ENCODE results near the gene SART1. TPM values are rescaled to one million over a fixed set of nuclear protein-coding genes. Genes with fewer than 3 reads are reported as not detected.
"Not testable (repeated sequence)": the region's sequence is repeated elsewhere in the genome, so short reads cannot be mapped to it uniquely, and the experiment has no call there.

The SART1 gene
- total and polyA plus RNA-seq, 2 donors (not counting 1 experiment from before 2014, with no cell fraction given) = 17.4 to 43.3 TPM

DNA sequence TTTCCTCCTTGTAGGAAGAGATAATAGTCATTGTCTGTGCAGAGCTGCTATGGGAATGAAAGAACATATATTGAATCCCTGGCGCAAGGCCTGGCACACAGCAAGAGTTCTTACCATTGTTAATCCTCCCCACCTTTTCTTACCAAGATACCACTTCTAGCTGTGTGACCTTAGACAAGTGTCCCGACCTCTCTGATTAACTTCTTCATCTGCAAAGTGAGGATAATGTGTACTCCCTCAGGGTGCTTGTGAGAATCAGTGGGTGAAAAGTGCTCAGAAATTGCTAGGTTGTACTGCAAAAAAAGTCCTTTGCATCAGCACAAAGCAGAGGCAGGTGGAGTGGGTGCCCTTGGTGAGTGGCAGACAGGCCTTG, 46.5 kb downstream of the SART1 start:
- no peak overlapping the region for H3K27ac ChIP-seq (ENCODE audit: insufficient read depth, low read length)
- TF ChIP-seq, protein P1, sequence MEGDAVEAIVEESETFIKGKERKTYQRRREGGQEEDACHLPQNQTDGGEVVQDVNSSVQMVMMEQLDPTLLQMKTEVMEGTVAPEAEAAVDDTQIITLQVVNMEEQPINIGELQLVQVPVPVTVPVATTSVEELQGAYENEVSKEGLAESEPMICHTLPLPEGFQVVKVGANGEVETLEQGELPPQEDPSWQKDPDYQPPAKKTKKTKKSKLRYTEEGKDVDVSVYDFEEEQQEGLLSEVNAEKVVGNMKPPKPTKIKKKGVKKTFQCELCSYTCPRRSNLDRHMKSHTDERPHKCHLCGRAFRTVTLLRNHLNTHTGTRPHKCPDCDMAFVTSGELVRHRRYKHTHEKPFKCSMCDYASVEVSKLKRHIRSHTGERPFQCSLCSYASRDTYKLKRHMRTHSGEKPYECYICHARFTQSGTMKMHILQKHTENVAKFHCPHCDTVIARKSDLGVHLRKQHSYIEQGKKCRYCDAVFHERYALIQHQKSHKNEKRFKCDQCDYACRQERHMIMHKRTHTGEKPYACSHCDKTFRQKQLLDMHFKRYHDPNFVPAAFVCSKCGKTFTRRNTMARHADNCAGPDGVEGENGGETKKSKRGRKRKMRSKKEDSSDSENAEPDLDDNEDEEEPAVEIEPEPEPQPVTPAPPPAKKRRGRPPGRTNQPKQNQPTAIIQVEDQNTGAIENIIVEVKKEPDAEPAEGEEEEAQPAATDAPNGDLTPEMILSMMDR (conservative IDR thresholded peaks at IDR 0.05 in 1 of 2, IDR thresholded peaks at IDR 0.05 in 1 of 2; ENCODE audit: low read depth in 1 of 2, low read length in 2 of 2) = no peak
- TF ChIP-seq EZH2 (IDR thresholded peaks at IDR 0.05; ENCODE audit: low read length, missing control alignments) = no peak

DNA sequence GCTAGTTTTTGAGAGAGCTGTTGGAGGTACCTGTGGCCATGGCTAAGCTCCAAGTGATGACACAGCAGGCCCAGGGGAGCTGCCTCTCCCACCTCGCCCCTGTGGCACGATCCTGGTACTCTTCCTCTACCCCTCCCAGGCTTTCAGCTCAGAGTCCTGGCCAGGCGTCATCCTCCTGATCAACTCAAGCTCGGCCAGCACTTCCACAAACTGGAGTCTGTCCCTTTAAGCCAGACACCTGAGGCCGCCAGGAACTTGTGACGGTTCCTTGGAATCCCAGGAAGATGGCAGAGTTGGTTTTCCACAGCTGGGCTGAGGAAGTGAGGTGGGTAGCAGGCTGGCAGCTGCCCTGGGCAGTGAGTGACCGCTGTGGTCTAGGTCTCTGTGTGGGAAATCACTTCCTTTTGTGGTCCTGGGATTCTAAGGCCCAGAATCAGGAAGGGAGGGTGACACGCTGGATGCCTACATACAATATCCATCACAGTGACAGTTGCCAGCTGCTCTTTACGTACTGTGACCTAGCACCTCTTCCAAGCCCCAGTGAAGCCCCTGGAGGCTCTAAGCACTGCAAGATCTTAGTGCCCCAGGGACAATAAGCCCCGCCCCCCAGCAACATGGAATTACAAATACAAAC, 47.1 kb downstream of the SART1 start:
- no peak for DNase-seq (ENCODE audit: low read depth in 2 of 2)
- peaks cover 7% of the 10 kb centered on the region for H3K27me3 ChIP-seq (ENCODE audit: control insufficient read depth, insufficient read depth, low read length)
- H3K4me1 ChIP-seq (ENCODE audit: control insufficient read depth, extremely low read depth, insufficient read depth, low read length) = no peaks in the 10 kb centered on the region
- TF ChIP-seq EZH2 (IDR thresholded peaks at IDR 0.05; ENCODE audit: low read length, missing control alignments) = no peak
- TF ChIP-seq, protein P1 (conservative IDR thresholded peaks at IDR 0.05 in 1 of 2, IDR thresholded peaks at IDR 0.05 in 1 of 2; ENCODE audit: low read depth in 1 of 2, low read length in 2 of 2) = no peak
- no peak overlapping the region for H3K9ac ChIP-seq (ENCODE audit: insufficient read depth, low read length)
- H4K20me1 ChIP-seq (ENCODE audit: control insufficient read depth, extremely low read depth, insufficient read depth, low read length) = no peaks in the 10 kb centered on the region
- H3K27ac ChIP-seq (ENCODE audit: insufficient read depth, low read length) = no peak overlapping the region
- no peak overlapping the region for H2AFZ ChIP-seq (ENCODE audit: low read length)
- H3K36me3 ChIP-seq (ENCODE audit: control insufficient read depth, insufficient read depth, low read length) = peaks cover 8% of the 10 kb centered on the region
- H3K4me2 ChIP-seq (ENCODE audit: extremely low read depth, insufficient read depth, low read length) = no peak overlapping the region
- H3K79me2 ChIP-seq (ENCODE audit: control insufficient read depth, insufficient read depth, low read length) = peaks cover 5% of the 10 kb centered on the region
- no peak overlapping the region for H3K4me3 ChIP-seq (replicated peaks in 1 of 4; ENCODE audit: control extremely low read depth in 1 of 4, insufficient read depth in 1 of 4, low read depth in 3 of 4, low read length in 4 of 4)
- H3K9me3 ChIP-seq (ENCODE audit: control insufficient read depth, insufficient read depth, low read depth, low read length) = no peaks in the 10 kb centered on the region

More for the DNA sequence above, 46.5 kb downstream of the SART1 start:
- no peaks in the 10 kb centered on the region for H3K9me3 ChIP-seq (ENCODE audit: control insufficient read depth, insufficient read depth, low read depth, low read length)
- DNase-seq (ENCODE audit: low read depth in 2 of 2) = no peak
- no peaks in the 10 kb centered on the region for H4K20me1 ChIP-seq (ENCODE audit: control insufficient read depth, extremely low read depth, insufficient read depth, low read length)
- no peak overlapping the region for H2AFZ ChIP-seq (ENCODE audit: low read length)
- peaks cover 7% of the 10 kb centered on the region for H3K27me3 ChIP-seq (ENCODE audit: control insufficient read depth, insufficient read depth, low read length)
- H3K9ac ChIP-seq (ENCODE audit: insufficient read depth, low read length) = no peak overlapping the region
- no peak overlapping the region for H3K4me2 ChIP-seq (ENCODE audit: extremely low read depth, insufficient read depth, low read length)
- peaks cover 1% of the 10 kb centered on the region for H3K4me1 ChIP-seq (ENCODE audit: control insufficient read depth, extremely low read depth, insufficient read depth, low read length)
- H3K79me2 ChIP-seq (ENCODE audit: control insufficient read depth, insufficient read depth, low read length) = peaks cover 10% of the 10 kb centered on the region
- H3K36me3 ChIP-seq (ENCODE audit: control insufficient read depth, insufficient read depth, low read length) = peaks cover 8% of the 10 kb centered on the region
- no peak overlapping the region for H3K4me3 ChIP-seq (replicated peaks in 1 of 4; ENCODE audit: control extremely low read depth in 1 of 4, insufficient read depth in 1 of 4, low read depth in 3 of 4, low read length in 4 of 4)

DNA sequence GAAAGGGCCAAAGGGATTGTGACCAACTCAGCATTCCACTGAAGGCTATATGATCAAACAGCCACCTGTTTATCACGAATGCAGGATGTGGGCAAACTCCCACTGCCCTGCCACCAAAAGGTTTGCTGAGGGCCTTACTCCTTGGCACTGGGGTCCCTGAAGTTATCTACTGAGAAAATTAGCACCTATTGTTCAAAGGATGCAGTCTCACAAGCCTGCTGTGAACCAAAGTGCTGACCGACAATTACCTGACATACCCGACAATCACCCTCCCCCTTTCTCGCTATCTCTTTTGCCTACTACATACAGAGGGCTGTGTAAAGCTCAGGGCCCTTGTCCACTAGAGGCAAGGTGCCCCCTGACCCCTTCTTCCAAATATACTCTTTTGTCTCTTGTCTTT, 48.5 kb downstream of the SART1 start:
- H2AFZ ChIP-seq (ENCODE audit: low read length); H3K4me2 ChIP-seq (ENCODE audit: extremely low read depth, insufficient read depth, low read length); H3K9ac ChIP-seq (ENCODE audit: insufficient read depth, low read length); DNase-seq (ENCODE audit: low read depth in 2 of 2); H3K27me3 ChIP-seq (ENCODE audit: control insufficient read depth, insufficient read depth, low read length); H3K36me3 ChIP-seq (ENCODE audit: control insufficient read depth, insufficient read depth, low read length); H4K20me1 ChIP-seq (ENCODE audit: control insufficient read depth, extremely low read depth, insufficient read depth, low read length); H3K4me3 ChIP-seq (replicated peaks in 1 of 4; ENCODE audit: control extremely low read depth in 1 of 4, insufficient read depth in 1 of 4, low read depth in 3 of 4, low read length in 4 of 4); H3K9me3 ChIP-seq (ENCODE audit: control insufficient read depth, insufficient read depth, low read depth, low read length); H3K79me2 ChIP-seq (ENCODE audit: control insufficient read depth, insufficient read depth, low read length); H3K27ac ChIP-seq (ENCODE audit: insufficient read depth, low read length); H3K4me1 ChIP-seq (ENCODE audit: control insufficient read depth, extremely low read depth, insufficient read depth, low read length): not testable (repeated sequence)
